Neural crest cell (in vitro differentiated cells): ENCODE measurements around the gene SFXN2. TPM values are rescaled to one million over a fixed set of nuclear protein-coding genes. Genes with fewer than 3 reads are reported as not detected.
A peak's percentile ranks its signal among the peaks of the same experiment; 100 is the strongest.

ENCODE experiments used
- DNase-seq: peaks from one replicate; pipeline ENCODE4 v3.0.0; 2021; ENCODE audit warnings: low read depth, mixed read lengths, low spot score
- H3K27ac Mint-ChIP-seq: one replicate; pipeline ENCODE4 v1.8.0; 2021; ENCODE audit warnings: mild to moderate bottlenecking, mixed read lengths; ENCODE audit not compliant: unreplicated experiment
- H3K27me3 Mint-ChIP-seq: 2 replicates; pipeline ENCODE4 v1.8.0; 2021; ENCODE audit warnings: low read depth, mild to moderate bottlenecking, mixed read lengths
- H3K36me3 Mint-ChIP-seq: 2 replicates; pipeline ENCODE4 v1.8.0; 2021; ENCODE audit warnings: low read depth, mild to moderate bottlenecking, mixed read lengths
- H3K4me1 Mint-ChIP-seq: 2 replicates; pipeline ENCODE4 v1.8.0; 2021; ENCODE audit warnings: mixed read lengths
- H3K4me3 Mint-ChIP-seq: one replicate; pipeline ENCODE4 v1.8.0; 2021; ENCODE audit warnings: mild to moderate bottlenecking, mixed read lengths
- H3K9me3 Mint-ChIP-seq: 2 replicates; pipeline ENCODE4 v1.8.0; 2021; ENCODE audit warnings: mixed read lengths
- CTCF ChIP-seq: fragments of 200-600 bp; sonication (generic); conservative IDR thresholded peaks from 2 replicates; pipeline ENCODE4 v1.5.0; 2021; ENCODE audit warnings: antibody characterized with exemption, mild to moderate bottlenecking
- total RNA-seq: library from RNA; stranded (reverse); gene quantifications from 2 replicates; pipeline ENCODE4 v1.2.1, GENCODE V29; 2021

Gene SFXN2
- total RNA-seq, 1 donor from 2014 or later: 36.6 TPM

DNA sequence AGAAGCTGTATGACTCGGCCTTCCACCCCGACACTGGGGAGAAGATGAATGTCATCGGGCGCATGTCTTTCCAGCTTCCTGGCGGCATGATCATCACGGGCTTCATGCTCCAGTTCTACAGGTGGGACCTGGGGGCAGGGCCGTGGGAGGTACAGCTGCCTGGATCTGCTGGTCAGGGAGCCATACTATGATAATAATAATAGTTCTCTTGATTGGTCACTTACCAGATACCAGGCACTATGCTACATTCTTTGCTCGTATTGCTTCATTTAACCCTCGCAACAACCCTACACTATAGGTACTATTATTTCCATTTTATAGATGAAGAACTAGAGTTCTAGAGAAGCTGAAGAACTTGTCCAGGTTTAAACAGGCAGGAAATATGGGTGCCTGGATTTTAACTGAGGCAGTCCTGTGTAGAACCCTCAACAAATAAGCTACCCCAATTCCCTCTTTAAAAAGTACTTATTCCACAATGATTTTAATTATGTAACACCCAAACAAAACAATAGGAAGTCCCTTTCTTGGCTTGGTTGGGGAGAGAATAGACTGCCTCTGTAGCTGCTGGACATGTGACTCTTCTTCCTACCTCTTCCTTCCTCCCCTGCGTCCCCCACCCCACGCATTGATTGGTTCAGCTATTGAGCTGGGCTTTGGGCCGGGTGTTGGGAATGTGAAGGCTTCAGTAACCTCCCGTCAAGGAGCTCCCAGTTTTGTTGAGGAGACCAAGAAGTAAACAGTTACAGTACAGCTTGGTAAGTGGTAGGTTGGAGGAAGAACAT, 12.8 kb downstream of the SFXN2 start:
- H3K9me3 Mint-ChIP-seq: peaks cover 4% of the 10 kb centered on the region
- no peak overlapping the region for H3K27ac Mint-ChIP-seq
- no peak overlapping the region for H3K4me3 Mint-ChIP-seq
- no peak for DNase-seq
- no peak for TF ChIP-seq CTCF
- H3K36me3 Mint-ChIP-seq: peaks cover 24% of the 10 kb centered on the region
- H3K4me1 Mint-ChIP-seq: peaks cover under 1% of the 10 kb centered on the region
- no peaks in the 10 kb centered on the region for H3K27me3 Mint-ChIP-seq

- H3K36me3 Mint-ChIP-seq: peaks cover 19% of the 10 kb centered on the region
- peak; percentile 91 for DNase-seq
- no peak overlapping the region for H3K27ac Mint-ChIP-seq
- H3K4me1 Mint-ChIP-seq: no peaks in the 10 kb centered on the region
- peak; percentile 96 for TF ChIP-seq CTCF
- H3K9me3 Mint-ChIP-seq: no peaks in the 10 kb centered on the region
- H3K27me3 Mint-ChIP-seq: no peaks in the 10 kb centered on the region
- H3K4me3 Mint-ChIP-seq: no peak overlapping the region
Observed at GRCh38 chr10:102729029-102730026, 14.9 kb downstream of the SFXN2 start.

- Mint-ChIP-seq H3K27me3 (no peaks in the 10 kb centered on the region), H3K36me3 (peaks cover 12% of the 10 kb centered on the region), H3K27ac (no peak overlapping the region), H3K4me1 (peaks cover 5% of the 10 kb centered on the region), H3K9me3 (no peaks in the 10 kb centered on the region), H3K4me3 (no peak overlapping the region)
- TF ChIP-seq CTCF: no peak
- no peak for DNase-seq
Observed at GRCh38 chr10:102731222-102731800, 16.9 kb downstream of the SFXN2 start.

DNA sequence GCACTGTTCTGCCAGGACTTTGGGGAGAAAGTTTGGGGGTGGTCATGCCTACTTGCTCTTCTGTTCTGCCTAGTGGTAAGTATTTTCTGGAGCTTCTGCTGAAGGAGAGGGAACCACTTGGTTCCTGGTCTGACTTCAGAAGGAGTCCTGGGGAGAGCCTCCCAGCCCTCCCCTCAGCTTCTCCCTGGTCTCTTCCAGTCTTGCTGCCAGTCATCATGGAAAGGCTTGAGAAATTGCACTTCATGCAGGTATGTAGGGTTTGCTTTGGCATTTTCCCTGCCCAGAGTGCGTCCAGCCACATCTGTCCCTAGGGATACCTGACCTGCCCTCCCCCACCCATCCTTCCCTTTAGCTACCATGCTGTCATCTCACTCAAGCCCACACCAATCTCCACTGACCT, 18.2 kb downstream of the SFXN2 start:
- no peak for DNase-seq
- H3K4me1 Mint-ChIP-seq: peaks cover 5% of the 10 kb centered on the region
- no peak overlapping the region for H3K4me3 Mint-ChIP-seq
- H3K36me3 Mint-ChIP-seq: peaks cover 5% of the 10 kb centered on the region
- H3K27ac Mint-ChIP-seq: no peak overlapping the region
- no peaks in the 10 kb centered on the region for H3K9me3 Mint-ChIP-seq
- no peak for TF ChIP-seq CTCF
- H3K27me3 Mint-ChIP-seq: no peaks in the 10 kb centered on the region

DNA sequence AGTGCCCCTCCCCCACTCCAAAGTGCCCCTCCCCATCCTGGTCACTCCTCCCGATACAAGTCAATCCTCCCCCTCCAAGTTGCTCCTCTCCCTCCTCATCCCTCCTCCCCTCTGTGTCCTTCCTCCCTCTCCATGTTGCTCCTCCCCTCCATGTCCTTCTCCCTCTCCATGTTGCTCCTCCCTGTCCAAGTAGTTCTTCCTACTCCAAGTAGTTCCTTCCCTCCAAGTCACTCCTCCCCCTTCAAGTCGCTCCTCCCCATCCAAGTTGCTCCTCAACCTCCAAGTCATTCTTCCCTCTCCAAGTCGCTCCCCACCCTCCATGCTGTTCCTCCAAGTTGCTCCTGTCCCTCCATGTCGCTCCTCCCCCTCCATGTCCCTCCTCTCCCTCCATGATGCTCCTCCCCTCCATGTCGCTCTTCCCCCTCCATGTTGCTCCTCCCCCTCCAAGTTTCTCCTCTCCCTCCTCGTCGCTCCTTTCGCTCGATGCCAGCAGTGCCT, 20.7 kb downstream of the SFXN2 start:
- Mint-ChIP-seq H3K4me1 (peaks cover 5% of the 10 kb centered on the region), H3K27me3 (no peaks in the 10 kb centered on the region), H3K36me3 (no peaks in the 10 kb centered on the region), H3K9me3 (no peaks in the 10 kb centered on the region), H3K27ac (peak overlapping the region; percentile 78), H3K4me3 (no peak overlapping the region)
- no peak for DNase-seq
- no peak for TF ChIP-seq CTCF
